Loucy (cell line): ENCODE data around the gene IL1R1.

Experiments used
- H2AFZ ChIP-seq: fragments of 200-600 bp; sonication (generic); 2 replicates; pipeline ENCODE4 v1.6.0; 2016; ENCODE audit warnings: antibody characterized with exemption, mild to moderate bottlenecking, low read length, moderate library complexity
- H3F3A ChIP-seq: fragments of 200-600 bp; 2 replicates; pipeline ENCODE4 v1.6.0; 2016; ENCODE audit warnings: antibody characterized with exemption, low read depth, mild to moderate bottlenecking
- H3K27me3 ChIP-seq: fragments of 200-600 bp; sonication (generic); 2 replicates; pipeline ENCODE4 v1.6.1; 2014; ENCODE audit warnings: low read length, mild to moderate bottlenecking; ENCODE audit not compliant: insufficient read depth, poor library complexity, severe bottlenecking
- H3K36me3 ChIP-seq: fragments of 200-600 bp; sonication (generic); 2 replicates; pipeline ENCODE4 v1.6.1; 2016; ENCODE audit warnings: low read length; ENCODE audit not compliant: insufficient read depth
- H3K4me1 ChIP-seq: fragments of 200-600 bp; sonication (generic); 2 replicates; pipeline ENCODE4 v1.5.1; 2014; ENCODE audit warnings: low read length, mild to moderate bottlenecking; ENCODE audit not compliant: insufficient read depth, poor library complexity, severe bottlenecking
- H3K4me2 ChIP-seq: fragments of 200-600 bp; sonication (generic); 2 replicates; pipeline ENCODE4 v1.6.0; 2014; ENCODE audit warnings: antibody characterized with exemption, low read length, low read depth, mild to moderate bottlenecking; ENCODE audit not compliant: poor library complexity, severe bottlenecking
- H3K4me3 ChIP-seq: fragments of 200-600 bp; sonication (generic); 2 replicates; pipeline ENCODE4 v1.5.1; 2014; ENCODE audit warnings: low read length, mild to moderate bottlenecking, mixed read lengths; ENCODE audit not compliant: poor library complexity, severe bottlenecking
- H3K79me2 ChIP-seq: fragments of 200-600 bp; sonication (generic); 2 replicates; pipeline ENCODE4 v1.6.1; 2014; ENCODE audit warnings: low read length; ENCODE audit not compliant: insufficient read depth
- H3K9ac ChIP-seq: fragments of 200-600 bp; sonication (generic); 2 replicates; pipeline ENCODE4 v1.6.0; 2014; ENCODE audit warnings: mild to moderate bottlenecking, low read depth, low read length, moderate library complexity; ENCODE audit not compliant: poor library complexity, severe bottlenecking
- H3K9me2 ChIP-seq: fragments of 200-600 bp; sonication (generic); replicated peaks from 2 replicates; pipeline ENCODE4 v1.6.1; 2016; ENCODE audit warnings: low read depth, low read length, mixed read lengths
- H3K9me3 ChIP-seq: fragments of 200-600 bp; sonication (generic); 2 replicates; pipeline ENCODE4 v1.6.1; 2014; ENCODE audit warnings: mild to moderate bottlenecking, antibody characterized with exemption, low read length, low read depth; ENCODE audit not compliant: insufficient read depth
- H4K20me1 ChIP-seq: fragments of 200-600 bp; sonication (generic); 2 replicates; pipeline ENCODE4 v1.6.0; 2014; ENCODE audit warnings: antibody characterized with exemption, low read length, mild to moderate bottlenecking; ENCODE audit not compliant: insufficient read depth, poor library complexity, severe bottlenecking
- EZH2phosphoT487 ChIP-seq: fragments of 200-600 bp; IDR thresholded peaks from 2 replicates; pipeline ENCODE4 v1.6.1; 2018; ENCODE audit warnings: antibody characterized with exemption, mild to moderate bottlenecking, moderate library complexity, borderline replicate concordance
- TF ChIP-seq, protein P1 (sequence below): fragments of 200-600 bp; sonication (generic); conservative IDR thresholded peaks from 2 replicates; pipeline ENCODE4 v1.5.1; 2014; ENCODE audit warnings: mild to moderate bottlenecking, antibody characterized with exemption, low read length

Gene IL1R1

DNA sequence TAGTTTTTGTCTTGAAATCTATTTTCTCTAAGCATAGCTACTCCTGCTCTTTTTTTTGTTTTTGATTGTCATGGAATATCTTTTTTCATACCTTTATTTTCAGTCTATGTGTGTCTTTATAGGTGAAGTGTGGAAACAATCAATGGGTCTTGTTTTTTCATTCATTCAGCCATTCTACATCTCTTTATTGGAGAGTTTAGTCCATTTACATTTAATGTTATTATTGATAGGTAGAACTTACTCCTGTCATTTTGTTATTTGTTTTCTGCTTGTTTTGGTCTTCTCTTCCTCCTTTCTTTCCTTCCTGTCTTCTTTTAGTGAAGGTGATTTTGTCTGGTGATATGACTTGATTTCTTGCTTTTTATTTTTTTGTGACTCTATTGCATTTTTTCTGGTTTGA is 62.1 kb downstream of the IL1R1 start:
- Histone ChIP-seq H3K4me3 (no peak overlapping the region), H3K4me2 (no peak overlapping the region), H3K27me3 (no peaks in the 10 kb centered on the region), H3K79me2 (no peaks in the 10 kb centered on the region), H2AFZ (no peak overlapping the region), H3K4me1 (no peaks in the 10 kb centered on the region), H3K9me2 (no peaks in the 10 kb centered on the region), H3K9me3 (no peaks in the 10 kb centered on the region), H3K36me3 (no peaks in the 10 kb centered on the region), H3K9ac (no peak overlapping the region), H3F3A (no peaks in the 10 kb centered on the region; the same call in 1 of the 2 replicates), H4K20me1 (no peaks in the 10 kb centered on the region)
- TF ChIP-seq, protein P1, sequence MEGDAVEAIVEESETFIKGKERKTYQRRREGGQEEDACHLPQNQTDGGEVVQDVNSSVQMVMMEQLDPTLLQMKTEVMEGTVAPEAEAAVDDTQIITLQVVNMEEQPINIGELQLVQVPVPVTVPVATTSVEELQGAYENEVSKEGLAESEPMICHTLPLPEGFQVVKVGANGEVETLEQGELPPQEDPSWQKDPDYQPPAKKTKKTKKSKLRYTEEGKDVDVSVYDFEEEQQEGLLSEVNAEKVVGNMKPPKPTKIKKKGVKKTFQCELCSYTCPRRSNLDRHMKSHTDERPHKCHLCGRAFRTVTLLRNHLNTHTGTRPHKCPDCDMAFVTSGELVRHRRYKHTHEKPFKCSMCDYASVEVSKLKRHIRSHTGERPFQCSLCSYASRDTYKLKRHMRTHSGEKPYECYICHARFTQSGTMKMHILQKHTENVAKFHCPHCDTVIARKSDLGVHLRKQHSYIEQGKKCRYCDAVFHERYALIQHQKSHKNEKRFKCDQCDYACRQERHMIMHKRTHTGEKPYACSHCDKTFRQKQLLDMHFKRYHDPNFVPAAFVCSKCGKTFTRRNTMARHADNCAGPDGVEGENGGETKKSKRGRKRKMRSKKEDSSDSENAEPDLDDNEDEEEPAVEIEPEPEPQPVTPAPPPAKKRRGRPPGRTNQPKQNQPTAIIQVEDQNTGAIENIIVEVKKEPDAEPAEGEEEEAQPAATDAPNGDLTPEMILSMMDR: no peak
- TF ChIP-seq EZH2phosphoT487: no peak

DNA sequence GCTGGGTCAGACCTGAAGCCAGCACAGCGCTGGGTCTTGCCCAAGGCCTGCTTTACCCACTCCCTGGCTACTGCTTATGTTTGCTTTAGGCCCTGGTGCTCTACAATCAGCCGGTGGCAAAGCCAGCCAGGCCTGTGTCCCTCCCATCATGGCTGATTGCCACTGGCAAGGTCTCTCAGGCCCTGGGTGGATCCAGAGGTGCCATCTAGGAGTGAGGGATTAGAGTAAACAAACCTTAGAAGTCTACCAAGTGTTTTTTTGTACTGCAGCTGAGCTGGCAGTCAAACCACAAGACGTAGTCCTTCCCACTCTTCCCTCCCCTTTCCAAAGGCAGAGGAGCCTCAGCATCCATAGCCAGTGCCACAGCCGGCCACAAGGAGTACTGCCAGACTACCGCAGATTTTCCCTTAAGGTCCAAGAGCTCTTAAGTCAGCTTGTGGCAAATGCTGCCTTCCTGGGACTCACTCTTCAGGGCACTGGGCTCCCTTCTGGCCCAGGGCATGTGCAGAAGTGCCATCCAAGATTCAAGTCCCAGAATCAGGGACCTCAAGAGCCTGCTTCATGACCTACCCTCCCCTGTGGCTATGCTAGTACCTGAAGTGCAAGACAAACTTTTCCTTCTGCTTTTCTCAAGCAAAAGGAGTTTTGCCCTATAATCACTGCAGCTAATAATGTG is 64.3 kb downstream of the IL1R1 start:
- Histone ChIP-seq H3K4me2 (no peak overlapping the region), H3K9me3 (no peaks in the 10 kb centered on the region), H3K9me2 (no peaks in the 10 kb centered on the region), H3K4me3 (no peak overlapping the region), H3K4me1 (no peaks in the 10 kb centered on the region), H3K79me2 (no peaks in the 10 kb centered on the region), H3K36me3 (no peaks in the 10 kb centered on the region), H3K9ac (no peak overlapping the region), H3F3A (no peaks in the 10 kb centered on the region; the same call in 1 of the 2 replicates), H2AFZ (no peak overlapping the region), H4K20me1 (no peaks in the 10 kb centered on the region), H3K27me3 (no peaks in the 10 kb centered on the region)
- no peak for TF ChIP-seq EZH2phosphoT487
- TF ChIP-seq, protein P1: no peak

DNA sequence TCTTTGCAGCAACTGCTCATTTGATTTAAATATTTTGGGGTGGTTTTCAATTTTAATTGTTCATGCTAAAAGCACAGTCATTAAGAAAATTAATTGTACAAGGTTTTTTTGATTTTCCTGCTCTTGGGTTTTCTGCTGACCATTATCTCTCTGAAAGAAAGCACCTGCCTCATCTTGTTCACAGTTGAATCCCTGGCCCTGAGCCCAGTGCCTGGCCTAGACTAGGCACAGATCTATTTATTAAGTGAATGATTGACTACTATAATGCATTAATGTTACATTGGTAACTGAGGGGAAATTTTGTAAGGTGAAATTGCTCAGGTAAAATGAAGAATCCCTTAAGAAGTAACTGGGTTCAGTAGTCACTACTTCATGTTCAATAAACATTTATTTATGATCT is 66.2 kb downstream of the IL1R1 start:
- Histone ChIP-seq H3K4me3 (no peak overlapping the region), H3K36me3 (no peaks in the 10 kb centered on the region), H3K9me3 (no peaks in the 10 kb centered on the region), H3K4me2 (no peak overlapping the region), H4K20me1 (no peaks in the 10 kb centered on the region), H3K9me2 (no peaks in the 10 kb centered on the region), H3K4me1 (no peaks in the 10 kb centered on the region), H3F3A (no peaks in the 10 kb centered on the region), H3K27me3 (no peaks in the 10 kb centered on the region), H2AFZ (no peak overlapping the region), H3K9ac (no peak overlapping the region), H3K79me2 (no peaks in the 10 kb centered on the region)
- TF ChIP-seq, protein P1: no peak
- no peak for TF ChIP-seq EZH2phosphoT487
